HG03064 (cell line): ENCODE results near the gene MCRIP2.

Experiments used
- ATAC-seq: cut with Tn5 transposase; IDR thresholded peaks from one replicate; pipeline ENCODE4 v1.9.1; 2021; ENCODE audit warnings: low read depth; ENCODE audit not compliant: unreplicated experiment

MCRIP2 gene

GRCh38 chr16:631808-632358 lies 9.7 kb upstream of the MCRIP2 start:
- ATAC-seq, result no peak

- no peak for ATAC-seq
These were observed 8.9 kb upstream of the MCRIP2 start for GRCh38 chr16:632486-633335.

- no peak for ATAC-seq
These were observed 8.1 kb upstream of the MCRIP2 start for GRCh38 chr16:633336-634050.

GRCh38 chr16:634051-634670 lies 7.5 kb upstream of the MCRIP2 start:
- ATAC-seq, result no peak

GRCh38 chr16:634996-635395 lies 6.6 kb upstream of the MCRIP2 start:
- ATAC-seq, result no peak

- ATAC-seq, result no peak
These were observed 5.9 kb upstream of the MCRIP2 start for GRCh38 chr16:635573-636205.

GRCh38 chr16:636206-637080 lies 5.2 kb upstream of the MCRIP2 start, which contains the start of gene METTL26:
METTL26 (minus strand) TSS chr16:636305; CDS start chr16:636290, 15 bp downstream.
- ATAC-seq, result peak; percentile 69

GRCh38 chr16:637081-638018 lies 4.3 kb upstream of the MCRIP2 start:
- ATAC-seq, result no peak

- no peak for ATAC-seq
These were observed 3.5 kb upstream of the MCRIP2 start for GRCh38 chr16:638034-638543.

- ATAC-seq, result no peak
These were observed 2.8 kb upstream of the MCRIP2 start for GRCh38 chr16:638836-639235.

- ATAC-seq, result no peak
These were observed 1.0 kb upstream of the MCRIP2 start for GRCh38 chr16:640614-641013.

- ATAC-seq, result no peak
These were observed 791 bp downstream of the MCRIP2 start for GRCh38 chr16:642189-643049.

GRCh38 chr16:643050-643368 lies 1.4 kb downstream of the MCRIP2 start:
- no peak for ATAC-seq

- no peak for ATAC-seq
These were observed 2.9 kb downstream of the MCRIP2 start for GRCh38 chr16:644556-644955.

- ATAC-seq, result no peak
These were observed 4.4 kb downstream of the MCRIP2 start for GRCh38 chr16:645852-646678.

GRCh38 chr16:646679-647172 lies 5.1 kb downstream of the MCRIP2 start:
- ATAC-seq, result no peak
